ENCODE data around the gene ALPK3.

- TF ChIP-seq USF1 (IDR thresholded peaks at IDR 0.05) (no peak), MAX (IDR thresholded peaks at IDR 0.05) (no peak)
- TF ChIP-seq, protein P1, sequence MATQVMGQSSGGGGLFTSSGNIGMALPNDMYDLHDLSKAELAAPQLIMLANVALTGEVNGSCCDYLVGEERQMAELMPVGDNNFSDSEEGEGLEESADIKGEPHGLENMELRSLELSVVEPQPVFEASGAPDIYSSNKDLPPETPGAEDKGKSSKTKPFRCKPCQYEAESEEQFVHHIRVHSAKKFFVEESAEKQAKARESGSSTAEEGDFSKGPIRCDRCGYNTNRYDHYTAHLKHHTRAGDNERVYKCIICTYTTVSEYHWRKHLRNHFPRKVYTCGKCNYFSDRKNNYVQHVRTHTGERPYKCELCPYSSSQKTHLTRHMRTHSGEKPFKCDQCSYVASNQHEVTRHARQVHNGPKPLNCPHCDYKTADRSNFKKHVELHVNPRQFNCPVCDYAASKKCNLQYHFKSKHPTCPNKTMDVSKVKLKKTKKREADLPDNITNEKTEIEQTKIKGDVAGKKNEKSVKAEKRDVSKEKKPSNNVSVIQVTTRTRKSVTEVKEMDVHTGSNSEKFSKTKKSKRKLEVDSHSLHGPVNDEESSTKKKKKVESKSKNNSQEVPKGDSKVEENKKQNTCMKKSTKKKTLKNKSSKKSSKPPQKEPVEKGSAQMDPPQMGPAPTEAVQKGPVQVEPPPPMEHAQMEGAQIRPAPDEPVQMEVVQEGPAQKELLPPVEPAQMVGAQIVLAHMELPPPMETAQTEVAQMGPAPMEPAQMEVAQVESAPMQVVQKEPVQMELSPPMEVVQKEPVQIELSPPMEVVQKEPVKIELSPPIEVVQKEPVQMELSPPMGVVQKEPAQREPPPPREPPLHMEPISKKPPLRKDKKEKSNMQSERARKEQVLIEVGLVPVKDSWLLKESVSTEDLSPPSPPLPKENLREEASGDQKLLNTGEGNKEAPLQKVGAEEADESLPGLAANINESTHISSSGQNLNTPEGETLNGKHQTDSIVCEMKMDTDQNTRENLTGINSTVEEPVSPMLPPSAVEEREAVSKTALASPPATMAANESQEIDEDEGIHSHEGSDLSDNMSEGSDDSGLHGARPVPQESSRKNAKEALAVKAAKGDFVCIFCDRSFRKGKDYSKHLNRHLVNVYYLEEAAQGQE (IDR thresholded peaks at IDR 0.05; ENCODE audit: low read depth), result no peak
Observed at GRCh38 chr15:84781495-84781894, 35.7 kb upstream of the ALPK3 start.

Measured in Ishikawa (cell line).